GM18909 (cell line): ENCODE results near the gene SLC48A1.

Experiments used
- ATAC-seq: cut with Tn5 transposase; IDR thresholded peaks from one replicate; pipeline ENCODE4 v1.9.1; 2021; ENCODE audit warnings: mild to moderate bottlenecking; ENCODE audit not compliant: unreplicated experiment, poor library complexity

Gene SLC48A1

GRCh38 chr12:47787596-47788319 lies 14.7 kb downstream of the SLC48A1 start:
- ATAC-seq, result no peak

GRCh38 chr12:47789141-47789540 lies 16.1 kb downstream of the SLC48A1 start:
- no peak for ATAC-seq

GRCh38 chr12:47789712-47790489 lies 16.9 kb downstream of the SLC48A1 start:
- ATAC-seq, result no peak

DNA sequence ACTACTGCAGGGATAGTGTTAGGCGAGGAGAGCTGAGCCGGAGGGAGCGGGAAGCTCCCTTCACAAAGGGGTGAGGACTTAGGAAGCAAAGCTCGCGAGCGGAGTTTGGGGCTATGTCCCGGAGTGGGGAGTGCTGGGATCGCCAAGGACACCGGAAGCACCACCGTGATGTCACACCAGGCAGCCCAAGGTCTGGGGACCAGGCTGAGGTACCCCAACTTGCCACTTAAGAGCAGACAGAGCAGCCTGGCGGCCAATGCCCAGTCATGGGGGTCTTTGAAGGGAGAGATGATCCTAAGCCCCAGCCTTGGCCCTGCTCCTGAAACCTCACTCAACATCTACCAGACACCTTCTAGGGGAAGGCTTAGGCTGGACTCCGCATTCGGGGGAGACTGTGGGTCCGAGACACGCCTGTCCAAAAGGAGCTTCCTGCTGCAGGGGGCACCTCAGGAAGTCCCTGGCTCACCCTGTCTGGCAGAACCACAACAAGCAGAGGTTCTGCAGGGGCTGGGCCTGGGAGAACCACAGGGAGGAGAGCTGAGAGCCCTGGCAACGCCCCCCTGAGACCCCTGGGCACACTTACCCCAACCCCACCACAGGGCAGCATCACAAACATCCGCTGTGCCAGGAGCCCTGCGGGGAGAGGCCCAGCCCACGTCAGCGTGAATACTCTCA lies 17.8 kb downstream of the SLC48A1 start:
- ATAC-seq, result no peak

- no peak for ATAC-seq
Observed at GRCh38 chr12:47791351-47791746, 18.3 kb downstream of the SLC48A1 start.

DNA sequence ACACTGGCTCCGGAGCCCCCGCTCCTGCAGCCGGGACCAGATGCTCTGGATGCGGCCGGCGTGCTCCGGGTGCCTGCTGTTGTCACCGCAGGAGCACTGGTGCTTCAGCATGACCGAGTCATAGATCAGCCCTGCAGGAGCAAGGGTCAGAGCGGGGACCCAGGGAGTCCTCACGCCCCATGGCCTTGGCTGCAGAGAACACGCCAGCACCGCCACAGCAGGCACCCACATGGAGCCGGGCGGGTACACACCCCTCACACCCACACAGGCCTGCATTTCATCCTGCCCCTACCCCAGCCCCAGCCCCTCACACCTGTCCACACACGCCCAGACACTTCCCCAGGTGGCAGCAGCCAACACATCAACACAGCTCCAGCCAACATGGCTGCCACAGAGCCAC lies 18.8 kb downstream of the SLC48A1 start:
- ATAC-seq, result no peak

DNA sequence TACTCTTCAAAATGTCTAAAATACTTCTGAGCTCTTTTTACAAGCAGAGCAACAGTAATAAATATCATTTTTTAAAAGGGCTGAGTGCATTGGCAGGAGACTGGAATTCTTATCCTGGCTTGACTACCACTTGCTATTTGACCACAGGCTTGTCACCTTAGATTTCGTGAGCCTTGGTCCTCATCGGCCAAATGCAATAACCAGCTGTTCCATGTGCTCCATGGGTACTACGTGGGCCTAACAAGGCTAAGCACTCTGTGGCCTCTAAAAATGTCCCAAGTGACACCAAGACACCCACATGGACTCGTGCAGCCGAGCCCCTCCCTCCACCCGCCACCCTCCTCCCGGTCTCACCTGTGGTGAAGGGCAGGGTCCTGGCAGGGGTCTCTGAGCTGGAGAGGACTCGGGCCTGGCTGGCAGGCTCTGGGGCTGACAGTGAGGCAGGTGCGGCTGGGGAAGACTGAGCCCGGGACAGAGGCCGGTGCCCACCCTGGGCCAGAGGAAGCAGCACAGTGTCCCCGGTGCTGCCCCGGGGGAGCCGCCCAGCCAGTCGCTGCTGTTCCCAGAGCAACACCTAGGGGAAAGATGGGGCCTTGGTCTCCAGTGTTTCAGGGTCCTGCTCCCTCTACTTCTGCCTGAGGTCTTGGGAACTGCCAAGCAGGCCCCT lies 20.1 kb downstream of the SLC48A1 start:
- no peak for ATAC-seq

- no peak for ATAC-seq
Observed at GRCh38 chr12:47794679-47795078, 21.6 kb downstream of the SLC48A1 start.

DNA sequence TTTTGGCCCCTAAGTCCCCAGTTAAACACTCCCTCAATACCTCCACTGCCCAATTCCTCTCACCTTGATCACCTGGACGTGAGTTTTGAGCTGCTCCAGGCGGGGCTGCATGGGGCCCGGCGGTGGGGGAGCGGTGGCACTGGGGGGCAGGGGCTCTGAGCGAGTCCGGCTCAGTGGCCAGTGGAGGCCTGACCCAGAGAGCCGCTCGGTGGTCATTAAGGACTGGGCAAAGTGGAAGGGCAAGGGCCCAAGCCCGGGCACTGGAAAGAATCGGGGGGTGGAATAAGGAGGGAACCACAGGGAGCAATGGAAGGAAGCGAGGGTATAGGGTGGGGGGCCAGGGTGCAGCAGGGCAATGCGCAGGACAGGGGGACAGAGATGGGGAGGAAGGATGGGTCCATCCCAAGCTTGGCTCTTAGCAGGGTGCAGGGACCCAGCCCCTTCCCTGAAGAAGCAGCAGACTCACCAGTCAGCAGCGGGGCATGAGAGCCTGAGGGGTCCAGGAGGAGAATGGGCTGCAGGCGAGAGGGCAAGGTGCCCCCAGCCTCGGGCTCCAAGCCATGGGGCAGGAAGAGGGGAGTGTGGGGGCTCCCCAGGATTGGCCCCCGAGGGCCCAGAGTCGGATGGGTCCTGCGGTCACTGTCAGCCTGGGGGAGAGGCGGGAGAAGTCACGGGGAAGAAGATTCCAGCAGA lies 22.2 kb downstream of the SLC48A1 start:
- ATAC-seq, result no peak

- no peak for ATAC-seq
Observed at GRCh38 chr12:47795814-47796411, 22.9 kb downstream of the SLC48A1 start.

DNA sequence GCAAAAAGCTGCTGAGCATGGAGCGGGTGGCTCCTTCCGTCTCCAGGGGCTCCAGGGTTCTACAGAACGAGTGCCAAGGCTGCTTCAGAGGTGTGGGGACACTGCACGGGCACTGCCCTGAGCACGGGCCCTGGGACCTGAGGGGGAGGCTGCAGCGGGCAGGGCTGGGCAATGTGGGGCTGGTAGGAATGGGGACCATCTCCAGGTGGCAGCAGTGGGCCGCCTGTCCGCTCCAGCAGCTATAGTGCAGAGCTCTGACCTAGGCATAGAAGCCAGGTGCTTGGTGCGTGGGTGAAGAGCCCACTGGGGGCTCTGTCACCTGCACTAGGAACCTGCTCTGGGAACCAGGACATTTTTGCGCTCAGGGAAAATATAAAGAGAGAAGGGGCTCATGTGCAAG lies 24.4 kb downstream of the SLC48A1 start:
- ATAC-seq, result peak; percentile 66

GRCh38 chr12:47798382-47798948 lies 25.4 kb downstream of the SLC48A1 start:
- ATAC-seq, result no peak

DNA sequence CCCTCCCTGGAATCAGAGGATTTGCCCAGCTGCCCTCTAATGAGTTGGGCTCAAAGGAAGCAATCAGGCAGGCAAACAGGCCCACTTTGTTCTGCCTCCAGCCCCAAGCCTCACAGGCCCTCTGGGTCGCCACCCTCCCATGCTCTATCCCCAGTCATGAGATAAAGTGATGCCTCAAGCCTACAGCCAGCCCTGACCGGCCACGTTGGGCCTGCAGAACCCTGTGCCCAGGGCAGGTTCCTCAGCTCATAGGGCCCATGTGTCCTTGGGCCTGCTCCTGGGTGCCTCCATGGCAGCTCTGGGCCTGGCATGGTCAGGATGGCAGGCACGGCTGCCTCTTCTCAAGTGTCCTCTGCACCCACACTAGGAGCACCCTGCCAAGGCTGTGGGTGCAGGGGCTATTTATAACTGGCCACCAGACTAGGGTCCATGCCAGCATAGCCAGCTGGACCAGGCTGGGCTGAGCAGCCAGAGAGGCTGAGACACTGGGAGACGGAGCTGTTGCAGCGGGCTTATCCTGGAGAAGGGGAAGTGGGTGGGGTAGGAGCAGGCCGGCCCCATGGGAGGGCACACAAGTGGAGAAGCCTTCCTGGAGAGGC lies 26.4 kb downstream of the SLC48A1 start:
- ATAC-seq, result no peak

GRCh38 chr12:47800582-47800981 lies 27.5 kb downstream of the SLC48A1 start:
- no peak for ATAC-seq

GRCh38 chr12:47801170-47801903 lies 28.3 kb downstream of the SLC48A1 start:
- no peak for ATAC-seq

- ATAC-seq, result no peak
Observed at GRCh38 chr12:47801904-47802246, 28.8 kb downstream of the SLC48A1 start.

DNA sequence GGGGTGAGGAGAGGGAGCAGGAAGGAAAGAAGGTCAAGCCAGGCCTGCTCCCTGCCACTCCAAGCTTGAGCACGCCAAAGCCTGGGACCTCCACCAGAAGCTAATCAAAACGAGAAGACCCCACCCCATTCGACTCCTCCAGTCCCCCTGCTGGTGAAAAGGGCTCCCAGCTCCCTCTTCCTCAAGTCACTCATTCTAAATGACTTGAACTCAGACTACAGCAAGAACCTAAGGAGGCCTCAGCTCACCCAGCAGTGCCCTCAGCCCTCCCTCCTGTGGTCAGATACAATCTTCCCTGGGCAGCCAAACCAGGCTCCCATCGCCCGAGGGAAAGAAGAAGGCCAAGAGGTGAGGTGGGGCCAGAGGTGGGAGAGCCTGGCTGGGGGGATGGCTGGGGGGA lies 29.3 kb downstream of the SLC48A1 start:
- no peak for ATAC-seq

DNA sequence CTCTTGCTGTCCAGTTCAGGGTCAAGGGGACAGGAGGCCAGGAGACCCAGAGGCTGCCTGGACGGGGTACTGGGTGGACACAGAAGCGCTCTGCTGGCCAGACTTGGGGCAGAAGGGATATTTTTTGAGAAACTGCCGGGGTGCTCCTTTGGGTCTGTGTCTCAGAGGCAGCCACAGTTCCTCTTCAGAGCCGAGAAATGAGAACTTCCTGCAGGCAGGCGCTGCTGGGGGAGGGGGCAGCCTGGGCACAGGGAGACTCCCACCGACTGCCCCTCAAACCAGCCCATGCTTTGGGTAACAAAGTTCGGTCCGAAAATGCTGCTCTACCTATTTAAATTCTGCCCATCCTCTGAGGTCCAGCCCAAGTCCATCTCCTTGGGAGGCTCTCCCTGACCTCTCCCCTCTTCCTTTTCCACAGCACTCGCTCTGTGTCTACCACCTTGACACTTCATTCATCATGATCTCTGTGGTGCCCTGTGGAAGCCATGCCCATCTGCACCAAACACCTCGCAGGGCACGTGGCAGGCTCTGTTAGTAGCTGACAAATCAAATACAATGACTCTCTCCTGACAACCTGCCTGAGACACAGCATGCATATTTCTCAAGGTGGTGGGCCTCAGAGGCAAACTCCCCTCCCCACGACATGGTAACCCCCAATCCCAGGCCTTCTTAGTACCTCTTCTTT lies 30.3 kb downstream of the SLC48A1 start:
- no peak for ATAC-seq
